ENCODE results near the gene SPATA17.

Gene SPATA17

GRCh38 chr1:217867446-217867995, 236.4 kb downstream of the SPATA17 start:
- ATAC-seq (no peak), DNase-seq (no peak)
- Mint-ChIP-seq H3K4me3 (no peak overlapping the region), H3K4me1 (no peaks in the 10 kb centered on the region), H3K27ac (no peak overlapping the region), H3K27me3 (no peaks in the 10 kb centered on the region), H3K9me3 (no peaks in the 10 kb centered on the region)

GRCh38 chr1:217871955-217872354, 240.8 kb downstream of the SPATA17 start:
- DNase-seq (no peak), ATAC-seq (no peak)
- no peaks in the 10 kb centered on the region for H3K27me3 Mint-ChIP-seq
- no peak overlapping the region for H3K4me3 Mint-ChIP-seq
- H3K4me1 Mint-ChIP-seq = no peaks in the 10 kb centered on the region
- peaks cover 0 to 6% of the 10 kb centered on the region in 2 donors for H3K9me3 Mint-ChIP-seq
- H3K27ac Mint-ChIP-seq = no peak overlapping the region

- no peak for DNase-seq
- Mint-ChIP-seq H3K27me3 (no peaks in the 10 kb centered on the region), H3K4me3 (no peak overlapping the region), H3K4me1 (no peaks in the 10 kb centered on the region), H3K9me3 (peaks cover 0 to 9% of the 10 kb centered on the region in 2 donors), H3K27ac (no peak overlapping the region)
- ATAC-seq = no peak
These were observed 244.1 kb downstream of the SPATA17 start for GRCh38 chr1:217875229-217875628.

GRCh38 chr1:217876401-217876800, 245.3 kb downstream of the SPATA17 start:
- ATAC-seq (no peak), DNase-seq (no peak)
- H3K27me3 Mint-ChIP-seq = no peaks in the 10 kb centered on the region
- no peak overlapping the region for H3K27ac Mint-ChIP-seq
- no peaks in the 10 kb centered on the region for H3K4me1 Mint-ChIP-seq
- H3K4me3 Mint-ChIP-seq = no peak overlapping the region
- peaks cover 4 to 9% of the 10 kb centered on the region in 2 donors for H3K9me3 Mint-ChIP-seq

- DNase-seq (no peak), ATAC-seq (no peak)
- peaks cover 7 to 9% of the 10 kb centered on the region in 2 donors for H3K9me3 Mint-ChIP-seq
- H3K27ac Mint-ChIP-seq = no peak overlapping the region
- no peak overlapping the region for H3K4me3 Mint-ChIP-seq
- no peaks in the 10 kb centered on the region for H3K27me3 Mint-ChIP-seq
- H3K4me1 Mint-ChIP-seq = no peaks in the 10 kb centered on the region
These were observed 245.8 kb downstream of the SPATA17 start for GRCh38 chr1:217876896-217877295.

- ATAC-seq (no peak), DNase-seq (no peak)
- Mint-ChIP-seq H3K4me3 (no peak overlapping the region), H3K27ac (no peak overlapping the region), H3K27me3 (no peaks in the 10 kb centered on the region), H3K4me1 (no peaks in the 10 kb centered on the region), H3K9me3 (peaks cover 4 to 7% of the 10 kb centered on the region in 2 donors)
These were observed 250.0 kb downstream of the SPATA17 start for GRCh38 chr1:217881131-217881543.

GRCh38 chr1:217881607-217882332, 250.6 kb downstream of the SPATA17 start:
- ATAC-seq (no peak), DNase-seq (no peak)
- Mint-ChIP-seq H3K9me3 (peaks cover 4 to 7% of the 10 kb centered on the region in 2 donors), H3K27ac (no peak overlapping the region), H3K4me1 (no peaks in the 10 kb centered on the region), H3K27me3 (no peaks in the 10 kb centered on the region), H3K4me3 (no peak overlapping the region)

- no peaks in the 10 kb centered on the region for H3K27me3 Mint-ChIP-seq
- no peak overlapping the region for H3K27ac Mint-ChIP-seq
- H3K4me3 Mint-ChIP-seq = no peak overlapping the region
- ATAC-seq (no peak), DNase-seq (no peak)
- peaks cover 6 to 15% of the 10 kb centered on the region in 2 donors for H3K9me3 Mint-ChIP-seq
- H3K4me1 Mint-ChIP-seq = no peaks in the 10 kb centered on the region
These were observed 254.0 kb downstream of the SPATA17 start for GRCh38 chr1:217885181-217885580.

- peaks cover 6 to 8% of the 10 kb centered on the region in 2 donors for H3K9me3 Mint-ChIP-seq
- no peaks in the 10 kb centered on the region for H3K4me1 Mint-ChIP-seq
- DNase-seq (no peak), ATAC-seq (no peak)
- H3K27ac Mint-ChIP-seq = no peak overlapping the region
- no peak overlapping the region for H3K4me3 Mint-ChIP-seq
- no peaks in the 10 kb centered on the region for H3K27me3 Mint-ChIP-seq
These were observed 257.2 kb downstream of the SPATA17 start for GRCh38 chr1:217888328-217888727.

- ATAC-seq (no peak), DNase-seq (no peak)
These were observed 258.3 kb downstream of the SPATA17 start for GRCh38 chr1:217889401-217889800.

GRCh38 chr1:217891966-217892365, 260.8 kb downstream of the SPATA17 start:
- peaks cover 6 to 8% of the 10 kb centered on the region in 2 donors for H3K9me3 Mint-ChIP-seq
- DNase-seq (no peak), ATAC-seq (no peak)
- H3K4me1 Mint-ChIP-seq = no peaks in the 10 kb centered on the region
- H3K4me3 Mint-ChIP-seq = no peak overlapping the region
- H3K27ac Mint-ChIP-seq = no peak overlapping the region
- no peaks in the 10 kb centered on the region for H3K27me3 Mint-ChIP-seq

More at GRCh38 chr1:217889401-217889800, 258.3 kb downstream of the SPATA17 start:
- Mint-ChIP-seq H3K27me3 (no peaks in the 10 kb centered on the region), H3K9me3 (peaks cover 6 to 8% of the 10 kb centered on the region in 2 donors), H3K4me3 (no peak overlapping the region), H3K27ac (no peak overlapping the region), H3K4me1 (no peaks in the 10 kb centered on the region)

GRCh38 chr1:217892750-217893149, 261.6 kb downstream of the SPATA17 start:
- H3K9me3 Mint-ChIP-seq = peaks cover 3 to 6% of the 10 kb centered on the region in 2 donors

GRCh38 chr1:217895841-217896240, 264.7 kb downstream of the SPATA17 start:
- Mint-ChIP-seq H3K4me1 (no peaks in the 10 kb centered on the region), H3K27ac (no peak overlapping the region), H3K4me3 (no peak overlapping the region), H3K9me3 (no peaks in the 10 kb centered on the region), H3K27me3 (no peaks in the 10 kb centered on the region)
- ATAC-seq = no peak
- DNase-seq = no peak

More at GRCh38 chr1:217892750-217893149, 261.6 kb downstream of the SPATA17 start:
- ATAC-seq (no peak), DNase-seq (no peak)
- Mint-ChIP-seq H3K27ac (no peak overlapping the region), H3K4me3 (no peak overlapping the region), H3K27me3 (no peaks in the 10 kb centered on the region), H3K4me1 (no peaks in the 10 kb centered on the region)

GRCh38 chr1:217896490-217896889, 265.3 kb downstream of the SPATA17 start:
- H3K27me3 Mint-ChIP-seq = no peaks in the 10 kb centered on the region
- H3K9me3 Mint-ChIP-seq = no peaks in the 10 kb centered on the region
- no peak for ATAC-seq
- no peak overlapping the region for H3K4me3 Mint-ChIP-seq
- no peaks in the 10 kb centered on the region for H3K4me1 Mint-ChIP-seq
- DNase-seq = no peak
- H3K27ac Mint-ChIP-seq = no peak overlapping the region

- no peaks in the 10 kb centered on the region for H3K27me3 Mint-ChIP-seq
These were observed 266.0 kb downstream of the SPATA17 start for GRCh38 chr1:217897100-217897499.

GRCh38 chr1:217899614-217900013, 268.5 kb downstream of the SPATA17 start:
- H3K27me3 Mint-ChIP-seq = no peaks in the 10 kb centered on the region
- H3K9me3 Mint-ChIP-seq = peaks cover 0 to 4% of the 10 kb centered on the region in 2 donors
- ATAC-seq (no peak), DNase-seq (no peak)
- no peak overlapping the region for H3K4me3 Mint-ChIP-seq
- no peaks in the 10 kb centered on the region for H3K4me1 Mint-ChIP-seq
- no peak overlapping the region for H3K27ac Mint-ChIP-seq

More at GRCh38 chr1:217897100-217897499, 266.0 kb downstream of the SPATA17 start:
- Mint-ChIP-seq H3K4me1 (no peaks in the 10 kb centered on the region), H3K27ac (no peak overlapping the region), H3K4me3 (no peak overlapping the region), H3K9me3 (no peaks in the 10 kb centered on the region)
- ATAC-seq (no peak), DNase-seq (no peak)
